GM18517 (cell line): ENCODE results near the gene EXOSC10.
"Not testable (repeated sequence)": the region's sequence is repeated elsewhere in the genome, so short reads cannot be mapped to it uniquely, and the experiment has no call there.

Experiments
- ATAC-seq: cut with Tn5 transposase; IDR thresholded peaks from one replicate; pipeline ENCODE4 v1.9.1; 2021; ENCODE audit warnings: mild to moderate bottlenecking, moderate library complexity; ENCODE audit not compliant: unreplicated experiment

The EXOSC10 gene

DNA sequence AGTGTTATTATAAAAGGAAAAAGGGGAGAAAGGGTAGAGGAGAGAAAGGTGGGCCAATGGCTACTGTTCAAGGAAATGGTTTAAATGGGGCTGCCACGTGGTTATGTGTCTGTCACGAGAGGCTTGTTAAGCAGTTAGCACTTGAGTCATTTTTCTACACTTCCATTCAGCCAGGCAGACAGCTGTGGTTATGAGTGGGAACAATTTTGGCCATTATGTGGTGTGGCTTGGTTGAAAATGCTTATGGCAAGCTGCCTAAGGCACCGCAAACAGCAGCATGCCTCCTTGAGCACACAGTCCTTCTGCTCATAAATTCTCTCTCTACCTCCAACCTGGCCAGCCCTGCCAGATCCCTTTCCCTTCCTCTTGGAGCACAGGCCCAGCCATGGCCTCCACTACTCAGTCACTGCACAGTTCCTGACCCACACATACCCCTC lies 36.7 kb downstream of the EXOSC10 start:
- no peak for ATAC-seq

DNA sequence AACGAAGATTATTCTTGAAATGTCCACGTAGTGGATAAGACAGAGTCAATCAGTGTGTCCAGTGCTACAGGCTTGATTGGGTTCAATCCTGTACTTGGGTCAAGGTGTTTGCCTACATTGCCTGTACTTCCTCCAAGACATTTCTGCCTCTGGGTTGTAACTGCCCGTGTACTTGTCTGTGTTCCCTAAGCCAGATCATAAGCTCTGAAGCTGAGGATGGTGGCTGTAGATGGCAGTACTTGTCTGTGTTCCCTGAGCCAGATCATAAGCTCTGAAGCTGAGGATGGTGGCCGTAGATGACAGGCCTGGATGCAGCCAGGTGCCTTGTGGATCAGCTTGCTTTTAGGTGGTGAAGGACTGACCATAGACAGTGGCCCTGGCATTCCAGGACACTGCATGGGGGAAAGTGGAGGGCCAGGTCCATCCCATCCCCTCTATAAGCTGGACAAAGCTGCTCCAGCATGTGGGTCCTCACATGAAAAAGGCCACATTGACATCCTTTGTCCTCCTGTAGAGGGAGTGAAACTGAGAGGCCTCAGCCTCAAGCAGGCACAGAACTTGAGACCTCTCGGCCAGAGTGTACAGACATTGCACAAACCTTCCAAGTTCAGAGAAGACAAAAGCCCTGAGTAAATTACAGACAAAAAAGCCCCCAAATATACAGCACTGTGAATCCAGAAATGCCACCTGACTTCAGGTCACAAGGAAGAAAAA lies 37.9 kb downstream of the EXOSC10 start:
- no peak for ATAC-seq

DNA sequence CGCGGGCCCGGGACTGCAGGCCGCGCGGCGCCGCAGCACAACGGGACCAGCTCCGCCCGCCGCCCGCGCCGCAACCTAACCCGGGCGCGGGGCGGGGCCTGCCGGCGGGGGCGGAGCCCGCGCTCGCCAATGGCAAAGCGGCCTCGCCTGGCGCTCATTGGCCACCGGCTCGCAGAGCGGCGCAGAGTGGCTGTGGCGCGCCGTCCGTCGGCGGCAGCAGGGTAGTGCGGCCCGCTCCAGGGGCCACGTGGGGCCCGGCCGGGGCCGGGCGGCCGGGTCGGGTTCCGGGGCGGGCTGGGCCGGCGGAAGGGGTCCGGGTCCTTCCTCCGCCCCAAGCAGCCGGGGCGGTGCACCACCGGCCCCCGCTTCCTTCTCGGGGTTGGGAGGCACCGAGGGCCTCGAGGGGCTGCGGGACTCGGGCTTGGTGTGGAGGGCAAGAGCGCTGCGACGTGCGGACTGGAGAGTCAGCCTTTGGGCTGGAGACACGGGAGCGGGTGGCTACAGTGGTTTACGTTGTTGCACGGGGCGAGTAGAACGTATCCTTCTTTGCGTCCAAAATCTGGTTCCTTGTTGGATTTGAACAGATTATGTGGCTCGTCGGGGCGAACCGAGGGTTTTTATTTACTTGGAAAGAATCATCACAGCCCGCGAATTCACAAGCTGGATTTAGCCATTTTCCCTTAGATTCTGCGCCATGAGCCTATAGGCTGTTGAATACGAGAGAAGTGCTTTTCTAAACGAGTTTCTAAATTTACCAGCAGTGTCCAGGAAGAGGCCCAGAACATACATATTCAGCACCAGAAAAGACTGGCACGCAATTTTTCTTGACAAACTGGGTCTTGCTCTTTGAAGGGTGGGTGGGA lies 39.5 kb downstream of the EXOSC10 start, which contains the start of gene SRM:
Gene SRM (minus strand): TSS at position 51 of the 863 bp plus-strand sequence. CDS start 75 bp downstream, outside the sequence.
- ATAC-seq: peak; percentile 76

GRCh38 chr1:11059155-11059967 lies 40.3 kb downstream of the EXOSC10 start:
- ATAC-seq: peak; percentile 24

- no peak for ATAC-seq
Observed at GRCh38 chr1:11058595-11059154, 41.0 kb downstream of the EXOSC10 start.

GRCh38 chr1:11058026-11058425 lies 41.6 kb downstream of the EXOSC10 start:
- no peak for ATAC-seq

DNA sequence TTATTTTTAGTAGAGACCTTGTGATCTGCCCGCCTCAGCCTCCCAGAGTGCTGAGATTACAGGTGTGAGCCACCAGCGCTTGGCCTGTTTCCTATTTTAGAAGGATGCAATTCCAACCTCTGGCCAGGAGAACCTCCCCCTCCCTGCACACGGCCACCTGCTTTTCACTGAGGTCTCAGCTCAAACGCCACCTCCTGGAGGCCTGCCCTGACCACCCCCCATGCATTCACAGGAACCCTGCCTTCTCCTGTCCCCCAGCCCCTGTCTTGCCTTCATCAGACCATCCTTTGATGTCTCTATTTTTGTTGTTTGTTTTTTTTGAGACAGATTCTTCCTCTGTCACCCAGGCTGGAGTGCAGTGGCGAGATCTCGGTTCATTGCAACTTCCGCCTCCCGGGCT lies 42.2 kb downstream of the EXOSC10 start:
- ATAC-seq: no peak

GRCh38 chr1:11056504-11056903 lies 43.2 kb downstream of the EXOSC10 start:
- ATAC-seq: no peak

GRCh38 chr1:11055676-11056075 lies 44.0 kb downstream of the EXOSC10 start:
- ATAC-seq: no peak

- ATAC-seq: no peak
Observed at GRCh38 chr1:11054666-11055065, 45.0 kb downstream of the EXOSC10 start.

GRCh38 chr1:11054181-11054580 lies 45.5 kb downstream of the EXOSC10 start:
- ATAC-seq: no peak

DNA sequence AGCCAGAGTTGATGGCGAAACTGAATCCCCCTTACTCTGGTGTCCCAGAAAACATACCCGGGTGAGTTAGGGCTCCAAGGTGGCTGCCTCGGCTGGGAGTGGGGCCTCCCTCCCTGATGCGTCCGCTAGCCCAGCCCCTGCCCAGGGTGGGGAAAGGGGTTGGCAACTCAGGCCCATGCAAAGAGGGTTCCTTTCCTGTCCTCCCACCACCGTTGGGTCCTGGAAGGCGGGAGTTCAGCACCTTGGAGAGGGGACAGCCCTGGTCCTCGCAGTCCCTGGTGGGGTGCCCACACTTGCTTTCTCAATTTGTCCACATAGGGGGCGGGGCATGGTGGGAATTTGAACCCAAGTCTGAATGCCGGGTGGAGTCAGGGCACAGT lies 45.9 kb downstream of the EXOSC10 start:
- no peak for ATAC-seq

- ATAC-seq: no peak
Observed at GRCh38 chr1:11052839-11053757, 46.6 kb downstream of the EXOSC10 start.

DNA sequence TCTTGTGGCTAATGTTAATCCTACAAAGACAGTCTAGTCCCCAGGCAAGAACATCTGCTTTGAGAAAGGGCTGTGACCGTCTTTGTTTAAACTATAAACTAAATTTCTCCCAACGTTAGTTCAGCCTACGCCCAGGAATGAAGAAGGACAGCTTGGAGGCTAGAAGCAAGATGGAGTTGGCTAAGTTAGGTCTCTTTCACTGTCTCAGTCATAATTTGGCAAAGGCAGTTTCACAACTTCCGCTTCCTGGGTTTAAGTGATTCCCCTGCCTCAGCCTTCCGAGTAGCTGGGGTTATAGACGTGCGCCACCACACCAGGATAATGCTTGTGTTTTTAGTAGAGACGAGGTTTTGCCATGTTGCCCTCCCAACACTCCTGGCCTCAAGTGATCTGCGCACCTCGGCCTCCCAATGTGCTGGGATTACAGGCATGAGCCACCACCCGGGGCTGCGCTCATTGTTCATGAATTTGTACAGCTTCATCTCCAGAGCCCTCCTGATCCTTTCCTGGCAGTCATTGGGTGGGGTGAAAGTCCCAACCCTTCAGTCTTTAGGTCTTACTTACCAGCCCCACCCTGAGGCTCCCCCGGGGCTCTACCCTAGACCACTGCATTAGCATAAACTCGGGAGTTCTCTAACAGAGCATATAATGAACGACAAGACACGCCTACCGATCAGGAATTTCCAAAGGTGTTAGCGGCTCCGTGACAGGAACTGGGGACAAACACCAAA lies 47.7 kb downstream of the EXOSC10 start:
- ATAC-seq: no peak

DNA sequence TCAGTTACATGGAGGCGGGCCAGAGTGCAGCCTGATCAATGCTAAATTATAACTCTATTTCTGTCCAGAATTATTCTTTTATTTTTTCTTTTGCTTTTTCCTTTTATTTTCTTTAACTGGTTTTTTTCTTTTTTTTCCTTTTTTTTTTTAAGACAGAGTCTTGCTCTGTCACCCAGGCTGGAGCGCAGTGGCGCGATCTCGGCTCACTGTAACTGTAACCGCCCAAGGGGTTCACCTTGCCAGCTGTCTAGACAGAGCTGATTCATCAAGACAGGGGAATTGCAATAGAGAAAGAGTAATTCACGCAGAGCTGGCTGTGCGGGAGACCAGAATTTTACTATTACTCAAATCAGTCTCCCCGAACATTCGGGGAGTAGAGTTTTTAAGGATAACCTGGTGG lies 48.5 kb downstream of the EXOSC10 start:
- ATAC-seq: not testable (repeated sequence)

GRCh38 chr1:11046625-11047365 lies 52.9 kb downstream of the EXOSC10 start, which contains the start of gene MASP2:
Gene MASP2 (minus strand): TSS chr1:11047239. CDS start chr1:11047207, 32 bp downstream.
- no peak for ATAC-seq

- ATAC-seq: no peak
Observed at GRCh38 chr1:11046270-11046566, 53.5 kb downstream of the EXOSC10 start.

GRCh38 chr1:11045428-11046269 lies 54.0 kb downstream of the EXOSC10 start:
- ATAC-seq: no peak
